HepG2 (cell line): Measurements from ENCODE around the gene PPP6R2. TPM values are rescaled to one million over a fixed set of nuclear protein-coding genes. Genes with fewer than 3 reads are reported as not detected.
A peak's percentile ranks its signal among the peaks of the same experiment; 100 is the strongest.

Experiments used
- ATAC-seq: fragments of 200-7000 bp; cut with Tn5 transposase; 3 replicates; pipeline ENCODE4 v1.9.1; 2020; ENCODE audit warnings: mild to moderate bottlenecking, moderate library complexity
- BruUV-seq: library from RNA; stranded (reverse); fragments of 400-500 nt; replicated peaks from 2 replicates; lab custom pipeline; 2021; lab: Mats Ljungman, UMichigan
- CTCF ChIA-PET: fragments of 300-600 bp; formaldehyde crosslinking; extraction: SDS; loops from one replicate; lab custom pipeline; 2021; ENCODE audit warnings: low total read pairs, inconsistent platforms, low intra/inter-chr PET ratio; lab: Yijun Ruan, JAX
- POLR2A ChIA-PET: fragments of 350-600 bp; sonication (Branson Sonifier 250); formaldehyde crosslinking; loops from one replicate; lab custom pipeline; 2020; ENCODE audit warnings: antibody characterized with exemption, inconsistent platforms; lab: Yijun Ruan, JAX
- DNase-seq: peaks from one replicate; pipeline ENCODE4 v3.0.0-alpha.2; 2015; ENCODE audit warnings: low spot score
- FAIRE-seq: peaks from 3 replicates; lab custom pipeline; 2011; peaks lifted over from hg19 to GRCh38; lab: Jason Lieb, UNC
- H2AFZ ChIP-seq: one replicate; pipeline ENCODE4 v1.6.1; 2011; ENCODE audit warnings: low read length, inconsistent platforms
- H3K27ac ChIP-seq: fragments of 300-600 bp; 3 replicates; pipeline ENCODE4 v1.8.0; 2011; ENCODE audit warnings: mixed run types, mild to moderate bottlenecking, mixed read lengths, low read length, inconsistent platforms; ENCODE audit not compliant: insufficient read depth; ENCODE audit errors: extremely low read length
- H3K27me3 ChIP-seq, 2 experiments: fragments of 200-600 bp in 1 of 2; 2 replicates in 1 of 2; 3 replicates in 1 of 2; pipeline versions ENCODE4 v1.6.0 to v1.8.0; 2011; ENCODE audit warnings: low read length in 2 of 2, mild to moderate bottlenecking in 2 of 2, moderate library complexity in 2 of 2, inconsistent platforms in 1 of 2; ENCODE audit not compliant: insufficient read depth in 2 of 2, control insufficient read depth in 1 of 2
- H3K36me3 ChIP-seq, 2 experiments: fragments of 200-600 bp in 1 of 2; replicated peaks in 1 of 2; 2 replicates in 1 of 2; 3 replicates in 1 of 2; pipeline versions ENCODE4 v1.5.1 to v1.8.0; 2011; ENCODE audit warnings: low read length in 2 of 2, inconsistent platforms in 1 of 2; ENCODE audit not compliant: insufficient read depth in 2 of 2, control insufficient read depth in 1 of 2
- H3K4me1 ChIP-seq: 2 replicates; pipeline ENCODE4 v1.5.1; 2012; ENCODE audit warnings: low read length, inconsistent platforms; ENCODE audit not compliant: insufficient read depth
- H3K4me2 ChIP-seq: 2 replicates; pipeline ENCODE4 v1.6.0; 2011; ENCODE audit warnings: low read depth, low read length, inconsistent platforms
- H3K4me3 ChIP-seq, 3 experiments: fragments of 200-600 bp in 1 of 3; sonication (generic), shearing (Covaris generic) in 1 of 3; replicated peaks in 1 of 3; 2 replicates each; pipeline ENCODE4 v1.5.1; 2011 to 2016; ENCODE audit warnings: low read length in 3 of 3, inconsistent platforms in 2 of 3, low read depth in 2 of 3, mild to moderate bottlenecking in 2 of 3, control low read depth in 1 of 3, mixed read lengths in 1 of 3; ENCODE audit not compliant: insufficient read depth in 1 of 3
- H3K79me2 ChIP-seq: one replicate; pipeline ENCODE4 v1.6.1; 2011; ENCODE audit warnings: low read length, inconsistent platforms; ENCODE audit not compliant: insufficient read depth
- H3K9ac ChIP-seq: 2 replicates; pipeline ENCODE4 v1.6.0; 2011; ENCODE audit warnings: mild to moderate bottlenecking, low read depth, low read length, inconsistent platforms; ENCODE audit not compliant: insufficient read depth
- H3K9me3 ChIP-seq: 2 replicates; pipeline ENCODE4 v1.5.1; 2012; ENCODE audit warnings: mild to moderate bottlenecking, low read length
- H4K20me1 ChIP-seq: 2 replicates; pipeline ENCODE4 v1.6.0; 2011; ENCODE audit warnings: inconsistent platforms, mild to moderate bottlenecking, low read length, moderate library complexity; ENCODE audit not compliant: insufficient read depth
- AGO2 ChIP-seq: fragments of 200-400 bp; formaldehyde crosslinking; optimal IDR thresholded peaks from 2 replicates; pipeline ENCODE3; 2017; ENCODE audit warnings: mild to moderate bottlenecking, low read depth, low read length, moderate library complexity
- DRAP1 ChIP-seq: IDR thresholded peaks from 2 replicates; pipeline ENCODE4 v1.6.1; 2016; ENCODE audit warnings: missing genetic modification reagents, missing compliant biosample characterization
- KDM4B ChIP-seq: sonication (generic); formaldehyde crosslinking; IDR thresholded peaks from 2 replicates; pipeline ENCODE4 v1.4.0; 2020; ENCODE audit warnings: missing genetic modification reagents
- STAG1 ChIP-seq: sonication (generic); formaldehyde crosslinking; IDR thresholded peaks from 2 replicates; pipeline ENCODE4 v1.4.0; 2020; ENCODE audit warnings: missing genetic modification reagents
- TEAD3 ChIP-seq: optimal IDR thresholded peaks from 2 replicates; pipeline ENCODE3; 2016; ENCODE audit warnings: borderline replicate concordance
- XBP1 ChIP-seq: sonication (generic); formaldehyde crosslinking; IDR thresholded peaks from 2 replicates; pipeline ENCODE4 v1.5.0; 2020; ENCODE audit warnings: missing genetic modification reagents
- ZBTB33 ChIP-seq: sonication (generic); formaldehyde crosslinking; IDR thresholded peaks from 2 replicates; pipeline ENCODE4 v1.4.0; 2020; ENCODE audit warnings: missing genetic modification reagents
- ZFX ChIP-seq: sonication (generic); formaldehyde crosslinking; IDR thresholded peaks from 2 replicates; pipeline ENCODE4 v1.4.0; 2020; ENCODE audit warnings: mild to moderate bottlenecking, low read depth, missing genetic modification reagents, moderate library complexity
- ZNF691 ChIP-seq: sonication (generic); formaldehyde crosslinking; IDR thresholded peaks from 2 replicates; pipeline ENCODE4 v1.4.0; 2020; ENCODE audit warnings: missing genetic modification reagents, low read depth, mild to moderate bottlenecking, borderline replicate concordance
- ZNF768 ChIP-seq: sonication (generic); formaldehyde crosslinking; IDR thresholded peaks from 2 replicates; pipeline ENCODE4 v1.4.0; 2020; ENCODE audit warnings: missing genetic modification reagents
- WGBS: methylation state at CpG from one replicate; pipeline ENCODE4 v1.1.6; 2017; ENCODE audit warnings: low lambda C conversion rate; 5-methylcytosine and 5-hydroxymethylcytosine counted together
- in situ Hi-C: cut with HindIII; loops from 2 replicates; pipeline ENCODE4 v1.10.0; 2017; ENCODE audit warnings: low pct_unique_long_range_greater_than_20kb; ENCODE audit not compliant: extremely low pct_ligation_motif_present
- intact Hi-C: fragments of 100-400 bp; cut with micrococcal nuclease; formaldehyde crosslinking; loops from one replicate; pipeline ENCODE4 v1.10.0; 2022; ENCODE audit not compliant: unreplicated experiment
- polyA plus RNA-seq, 8 experiments: library from polyadenylated mRNA; depleted of rRNA in 3 of 8; stranded (reverse) in 7 of 8; unstranded in 1 of 8; fragments of >200 nt; fragmentation: Illumina TruSeq in 4 of 8; extraction: Trizol in 4 of 8; gene quantifications; 2 replicates each; pipeline versions ENCODE4 v1.2.1 to v1.2.3, GENCODE V29; 2011 to 2016; ENCODE audit warnings: low read depth in 4 of 8, missing spikeins in 1 of 8, mixed read lengths in 1 of 8; ENCODE audit not compliant: insufficient read depth in 1 of 8
- total RNA-seq, 5 experiments: library from RNA; depleted of rRNA; stranded (reverse); fragments of >200 nt; fragmentation: Illumina TruSeq; extraction: Trizol; gene quantifications; 2 replicates each; pipeline ENCODE4 v1.2.3, GENCODE V29; 2016; ENCODE audit warnings: low read depth in 1 of 5

The PPP6R2 gene
- total and polyA plus RNA-seq, 2 of the 13 experiments (the other 11 are each of a cell fraction or from before 2014, with no cell fraction given), result 55.0 to 102 TPM

- H3K9me3 ChIP-seq, result no peaks in the 10 kb centered on the region
- DNase-seq (no peak), FAIRE-seq (no peak), ATAC-seq (no peak)
- H4K20me1 ChIP-seq, result 0 out of 2 replicates have a peak, but pooled peaks cover 4% of the 10 kb centered on the region
- H3K27ac ChIP-seq, result no peak overlapping the region
- H2AFZ ChIP-seq, result no peak overlapping the region
- TF ChIP-seq AGO2 (no peak), DRAP1 (CRISPR knock-in tag) (no peak), ZFX (CRISPR knock-in tag) (no peak), XBP1 (CRISPR knock-in tag) (no peak), KDM4B (CRISPR knock-in tag) (no peak), ZBTB33 (peak; percentile 74; the same call in 1 of the 2 replicates), ZNF691 (CRISPR knock-in tag) (no peak), TEAD3 (CRISPR knock-in tag) (no peak), ZNF768 (CRISPR knock-in tag) (peak; percentile 44; the same call in 1 of the 2 replicates), STAG1 (CRISPR knock-in tag) (no peak)
- peaks cover 29% of the 10 kb centered on the region for H3K79me2 ChIP-seq
- CTCF ChIA-PET, result interaction anchor here (1.1 to 1.2 kb wide), 2 partner anchors 91 to 127 kb away, joined by 3 to 4 read pairs; no protein-coding TSS in a partner anchor
- 98% methylated on average over 26 of the region's 27 CpGs for WGBS
- no TSS peak for BruUV-seq
- in situ Hi-C loops, result no loop called here
- intact Hi-C loops, result no loop called here
- H3K36me3 ChIP-seq, result peaks cover 3 to 10% of the 10 kb centered on the region in 2 experiments; a peak in 2 of 5 replicates
- H3K9ac ChIP-seq, result no peak overlapping the region
- peaks cover 28% of the 10 kb centered on the region for H3K4me1 ChIP-seq
- POLR2A ChIA-PET, result no interaction called here
- H3K4me2 ChIP-seq, result no peak overlapping the region
- H3K4me3 ChIP-seq, result no peak overlapping the region
- no peaks in the 10 kb centered on the region for H3K27me3 ChIP-seq
These were observed 24.8 kb downstream of the PPP6R2 start for GRCh38 chr22:50367778-50368500.
